Transverse colon (tissue), 4 donors: ENCODE results near the gene SPATA2L. TPM values are rescaled to one million over a fixed set of nuclear protein-coding genes. Genes with fewer than 3 reads are reported as not detected.

Experiments
- DNase-seq: peaks from one replicate; pipeline ENCODE4 v3.0.0-alpha.2; 2019
- H3K27ac ChIP-seq, 4 donors: fragments of 200-600 bp; sonication (generic); 2 replicates each; pipeline ENCODE4 v1.5.1; 2016 to 2018; ENCODE audit warnings: inconsistent platforms in 4 of 4
- H3K27me3 ChIP-seq: fragments of 200-600 bp; sonication (generic); 2 replicates; pipeline ENCODE4 v1.5.1; 2017; ENCODE audit warnings: inconsistent platforms
- H3K36me3 ChIP-seq, 4 donors: fragments of 200-600 bp; sonication (generic); 2 replicates each; pipeline ENCODE4 v1.5.1; 2017 to 2019; ENCODE audit warnings: inconsistent platforms in 4 of 4
- H3K4me1 ChIP-seq, 4 donors: fragments of 200-600 bp; sonication (generic); 2 replicates each; pipeline ENCODE4 v1.5.1; 2017 to 2020; ENCODE audit warnings: inconsistent platforms in 4 of 4
- H3K4me3 ChIP-seq, 4 donors: fragments of 200-600 bp; sonication (generic); 1 replicate in 1 of 4; 2 replicates in 3 of 4; pipeline versions ENCODE4 v1.5.1 to v1.6.1; 2017 to 2019; ENCODE audit warnings: inconsistent platforms in 4 of 4
- H3K9me3 ChIP-seq, 2 donors: fragments of 200-600 bp; sonication (generic); 2 replicates each; pipeline ENCODE4 v1.5.1; 2017 to 2019; ENCODE audit warnings: inconsistent platforms in 2 of 2
- EP300 ChIP-seq: sonication (generic); formaldehyde crosslinking; IDR thresholded peaks from one replicate; pipeline ENCODE4 v1.6.1; 2017; ENCODE audit warnings: antibody characterized with exemption, low read depth
- POLR2A ChIP-seq: fragments of 450-650 bp; IDR thresholded peaks from one replicate; pipeline ENCODE4 v1.6.1; 2016; ENCODE audit warnings: antibody characterized with exemption, mild to moderate bottlenecking, moderate library complexity
- POLR2AphosphoS5 ChIP-seq, 3 donors: sonication (generic); formaldehyde crosslinking; IDR thresholded peaks; one replicate each; pipeline ENCODE4 v1.6.1; 2016; ENCODE audit warnings: antibody characterized with exemption in 3 of 3
- WGBS, 2 donors: methylation state at CpG; one replicate each; pipeline ENCODE4 v1.1.5; 2018; ENCODE audit warnings: low coverage in 1 of 2; 5-methylcytosine and 5-hydroxymethylcytosine counted together
- in situ Hi-C, 4 donors: fragments of 200-750 bp; cut with MboI; loops; one replicate each; pipeline versions ENCODE4 v1.15.0 to v1.15.1; 2017; ENCODE audit warnings: low sequenced_read_pairs in 3 of 4, low pct_ligation_motif_present in 1 of 4, low pct_unique_long_range_greater_than_20kb in 1 of 4
- intact Hi-C: fragments of 100-400 bp; cut with DNase I; formaldehyde crosslinking; loops from one replicate; pipeline ENCODE4 v1.15.1; 2023; ENCODE audit warnings: low total_unique reads
- total RNA-seq, 4 donors: library from RNA; depleted of rRNA; stranded (reverse); fragments of >200 nt; gene quantifications; one replicate each; pipeline ENCODE4 v1.1.0, GENCODE V29; 2016
- TF ChIP-seq, protein P1 (sequence below), 5 experiments: fragments of 200-600 bp in 3 of 5; fragments of 450-650 bp in 2 of 5; sonication (generic) in 3 of 5; IDR thresholded peaks; 1 replicate in 2 of 5; 2 replicates in 3 of 5; pipeline ENCODE4 v1.5.1; 2016 to 2017; ENCODE audit warnings: antibody characterized with exemption in 5 of 5, inconsistent platforms in 3 of 5, mild to moderate bottlenecking in 2 of 5, moderate library complexity in 1 of 5

SPATA2L gene
- total RNA-seq, 4 donors from 2014 or later, result 30.8 to 83.0 (median 60.6) TPM

DNA sequence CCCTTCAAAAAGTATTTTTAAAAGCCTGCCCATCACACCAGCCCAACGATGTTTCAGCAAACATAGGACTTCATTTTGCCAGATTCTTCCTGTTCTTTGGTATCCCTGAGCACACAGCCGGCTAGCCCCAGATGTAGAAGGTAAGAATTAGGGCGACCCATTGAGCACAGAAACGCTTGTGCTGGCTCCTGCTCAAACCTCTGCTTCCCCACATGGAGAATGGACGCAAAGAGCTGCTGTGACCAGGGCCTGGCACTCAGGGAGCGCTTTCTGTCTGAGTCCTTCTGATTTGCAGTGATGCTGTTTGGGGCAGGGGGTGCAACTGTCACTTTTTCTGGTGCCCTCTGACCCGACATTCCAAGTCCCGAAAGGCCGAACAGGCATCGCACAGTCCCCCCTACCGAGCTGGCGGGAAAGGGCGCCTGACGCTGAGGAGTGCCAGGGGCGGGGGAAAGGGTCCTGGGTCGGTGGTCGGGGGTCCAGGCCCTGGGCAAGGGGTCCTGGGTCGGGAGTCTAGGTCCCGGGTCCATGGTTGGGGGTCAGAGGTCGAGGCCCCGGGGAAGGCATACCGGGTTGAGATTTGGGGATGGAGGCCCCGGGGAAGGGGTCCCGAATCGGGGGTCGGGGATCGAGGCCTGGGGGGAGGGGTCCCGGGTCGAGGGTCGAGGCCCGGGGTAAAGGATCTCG is 44.9 kb downstream of the SPATA2L start:
- no peak for DNase-seq
- Histone ChIP-seq H3K27ac (peak overlapping the region; percentile 79 to 93 (median 90)), H3K4me1 (peaks cover 13 to 39% (median 21%) of the 10 kb centered on the region in 4 donors), H3K9me3 (no peaks in the 10 kb centered on the region), H3K27me3 (no peaks in the 10 kb centered on the region), H3K36me3 (no peaks in the 10 kb centered on the region), H3K4me3 (peak overlapping the region; percentile 88 to 95 (median 94))
- in situ Hi-C loops, result no loop called here
- TF ChIP-seq POLR2AphosphoS5 (IDR thresholded peaks at IDR 0.05), result no peak
- no peak for TF ChIP-seq POLR2A
- no peak for TF ChIP-seq EP300
- TF ChIP-seq, protein P1, sequence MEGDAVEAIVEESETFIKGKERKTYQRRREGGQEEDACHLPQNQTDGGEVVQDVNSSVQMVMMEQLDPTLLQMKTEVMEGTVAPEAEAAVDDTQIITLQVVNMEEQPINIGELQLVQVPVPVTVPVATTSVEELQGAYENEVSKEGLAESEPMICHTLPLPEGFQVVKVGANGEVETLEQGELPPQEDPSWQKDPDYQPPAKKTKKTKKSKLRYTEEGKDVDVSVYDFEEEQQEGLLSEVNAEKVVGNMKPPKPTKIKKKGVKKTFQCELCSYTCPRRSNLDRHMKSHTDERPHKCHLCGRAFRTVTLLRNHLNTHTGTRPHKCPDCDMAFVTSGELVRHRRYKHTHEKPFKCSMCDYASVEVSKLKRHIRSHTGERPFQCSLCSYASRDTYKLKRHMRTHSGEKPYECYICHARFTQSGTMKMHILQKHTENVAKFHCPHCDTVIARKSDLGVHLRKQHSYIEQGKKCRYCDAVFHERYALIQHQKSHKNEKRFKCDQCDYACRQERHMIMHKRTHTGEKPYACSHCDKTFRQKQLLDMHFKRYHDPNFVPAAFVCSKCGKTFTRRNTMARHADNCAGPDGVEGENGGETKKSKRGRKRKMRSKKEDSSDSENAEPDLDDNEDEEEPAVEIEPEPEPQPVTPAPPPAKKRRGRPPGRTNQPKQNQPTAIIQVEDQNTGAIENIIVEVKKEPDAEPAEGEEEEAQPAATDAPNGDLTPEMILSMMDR (IDR thresholded peaks at IDR 0.05), result no peak
- intact Hi-C loops, result no loop called here
- 9 to 38% methylated on average over 6 to 32 of the region's 32 CpGs for WGBS, 2 donors

DNA sequence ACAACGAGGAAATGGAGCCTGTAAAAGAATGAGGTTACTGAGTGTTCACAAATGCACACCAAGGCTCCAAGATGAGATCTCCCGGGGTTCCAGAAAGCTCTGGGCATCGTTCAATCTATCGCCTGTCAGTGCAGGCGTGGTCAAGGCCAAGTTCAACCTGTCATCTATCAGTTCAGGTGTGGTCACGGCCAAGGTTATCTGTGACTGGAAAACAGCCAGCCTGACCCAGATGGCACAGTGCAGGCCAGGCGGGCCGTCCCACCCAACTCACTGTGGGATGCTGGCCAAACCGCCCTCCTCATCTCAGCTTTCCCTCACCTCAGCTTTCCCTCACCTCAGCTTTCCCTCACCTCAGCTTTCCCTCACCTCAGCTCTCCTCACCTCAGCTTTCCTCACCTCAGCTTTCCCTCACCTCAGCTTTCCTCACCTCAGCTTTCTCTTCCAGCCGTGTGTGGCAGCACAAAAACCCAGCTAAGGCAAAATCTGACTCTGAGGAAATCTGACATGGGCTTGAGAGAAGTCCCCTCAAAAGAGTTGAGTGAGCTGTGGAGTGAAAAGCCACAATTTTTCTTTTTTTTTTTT is 46.4 kb downstream of the SPATA2L start:
- intact Hi-C loops (no loop called here), in situ Hi-C loops (no loop called here)
- TF ChIP-seq, protein P1 (IDR thresholded peaks at IDR 0.05), result no peak
- no peak for TF ChIP-seq EP300
- no peak for TF ChIP-seq POLR2AphosphoS5 (IDR thresholded peaks at IDR 0.05)
- no peak for TF ChIP-seq POLR2A
- DNase-seq, result no peak
- WGBS, 2 donors, result 76 to 80% methylated on average over 7 to 10 of the region's 10 CpGs
- Histone ChIP-seq H3K4me1 (peaks cover 13 to 39% (median 21%) of the 10 kb centered on the region in 4 donors), H3K9me3 (no peaks in the 10 kb centered on the region), H3K36me3 (no peaks in the 10 kb centered on the region), H3K27me3 (no peaks in the 10 kb centered on the region), H3K27ac (no peak overlapping the region), H3K4me3 (no peak overlapping the region)

DNA sequence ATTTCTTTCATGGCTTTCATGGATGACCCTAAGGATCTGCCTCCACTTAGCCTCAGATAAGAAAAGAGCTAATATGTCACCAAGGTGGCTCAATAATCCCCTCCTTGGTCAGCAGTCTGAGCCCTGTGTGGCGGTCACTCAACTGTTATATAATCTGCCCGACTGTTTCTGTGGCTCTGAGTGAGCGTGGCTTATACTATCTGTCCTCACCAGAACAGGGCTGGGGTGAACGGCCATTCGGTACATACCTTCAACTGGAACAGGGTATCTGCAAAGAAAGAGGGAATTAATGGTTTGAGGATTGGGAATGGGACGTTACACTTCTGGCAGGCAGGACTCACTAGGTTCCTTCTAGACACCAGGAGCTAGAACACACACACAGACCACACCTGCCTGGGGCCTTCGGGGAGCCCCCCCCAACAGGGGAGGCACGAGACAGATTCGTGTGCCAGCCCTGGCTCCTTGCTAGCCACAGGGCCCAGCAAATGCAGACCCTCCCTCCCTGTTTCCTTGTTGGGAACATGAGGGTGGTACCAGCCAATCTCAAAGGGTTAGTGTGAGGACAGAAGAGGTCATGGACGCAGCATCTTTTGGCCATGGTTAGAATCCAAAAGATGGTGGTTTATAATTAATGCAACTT is 47.7 kb downstream of the SPATA2L start:
- intact Hi-C loops, result no loop called here
- 93% methylated on average over 10 of the region's 10 CpGs; no CpG with 5 or more reads in 1 of the 2 donors for WGBS, 2 donors
- no peak for DNase-seq
- TF ChIP-seq EP300 (no peak), POLR2AphosphoS5 (IDR thresholded peaks at IDR 0.05) (no peak), POLR2A (no peak)
- TF ChIP-seq, protein P1 (IDR thresholded peaks at IDR 0.05), result no peak
- no peaks in the 10 kb centered on the region for H3K27me3 ChIP-seq
- no peak overlapping the region for H3K4me3 ChIP-seq
- in situ Hi-C loops, result no loop called here
- peaks cover 9 to 30% (median 17%) of the 10 kb centered on the region in 4 donors for H3K4me1 ChIP-seq
- H3K9me3 ChIP-seq, result no peaks in the 10 kb centered on the region
- no peaks in the 10 kb centered on the region for H3K36me3 ChIP-seq
- H3K27ac ChIP-seq, result no peak overlapping the region

DNA sequence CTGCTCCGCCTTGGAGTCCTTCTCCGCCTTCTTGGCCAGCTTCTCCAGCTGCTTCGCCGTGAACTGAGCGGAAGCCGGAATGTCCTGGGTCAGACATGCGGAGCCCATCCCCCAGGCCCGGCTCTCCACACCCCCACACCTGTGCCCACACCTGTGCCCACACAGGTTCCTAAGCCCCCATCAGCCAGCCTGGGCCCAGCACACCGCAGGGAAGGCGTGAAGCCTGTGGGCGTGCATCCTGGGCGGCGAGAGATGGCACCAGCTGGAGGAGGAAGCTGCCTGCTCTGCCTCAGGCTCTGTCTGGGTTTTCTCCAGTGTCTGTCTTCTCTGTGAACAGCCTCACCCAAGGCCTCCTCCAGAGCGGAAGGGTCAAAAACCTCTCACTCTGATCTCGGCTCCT is 49.9 kb downstream of the SPATA2L start:
- in situ Hi-C loops, result no loop called here

More for the DNA sequence above, 49.9 kb downstream of the SPATA2L start:
- DNase-seq, result no peak
- intact Hi-C loops, result no loop called here
- Histone ChIP-seq H3K9me3 (no peaks in the 10 kb centered on the region), H3K4me1 (peaks cover 4 to 18% (median 5%) of the 10 kb centered on the region in 4 donors), H3K36me3 (peaks cover 0 to 8% (median 4%) of the 10 kb centered on the region in 4 donors), H3K27ac (no peak overlapping the region), H3K4me3 (no peak overlapping the region), H3K27me3 (no peaks in the 10 kb centered on the region)
- TF ChIP-seq POLR2AphosphoS5 (IDR thresholded peaks at IDR 0.05) (no peak), EP300 (no peak), POLR2A (no peak)
- TF ChIP-seq, protein P1 (IDR thresholded peaks at IDR 0.05), result no peak
- WGBS, 2 donors, result 80 to 93% methylated on average over 1 to 15 of the region's 15 CpGs
